Erythroblast (primary cell): ENCODE results near the gene THSD4.

ENCODE experiments used
- GATA1 ChIP-seq: IDR thresholded peaks from 2 replicates; pipeline ENCODE4 v1.6.1; 2011; ENCODE audit warnings: low read depth, mild to moderate bottlenecking, control low read depth, low read length, moderate library complexity
- POLR2A ChIP-seq: IDR thresholded peaks from 2 replicates; pipeline ENCODE4 v1.6.1; 2011; ENCODE audit warnings: mild to moderate bottlenecking, low read length

DNA sequence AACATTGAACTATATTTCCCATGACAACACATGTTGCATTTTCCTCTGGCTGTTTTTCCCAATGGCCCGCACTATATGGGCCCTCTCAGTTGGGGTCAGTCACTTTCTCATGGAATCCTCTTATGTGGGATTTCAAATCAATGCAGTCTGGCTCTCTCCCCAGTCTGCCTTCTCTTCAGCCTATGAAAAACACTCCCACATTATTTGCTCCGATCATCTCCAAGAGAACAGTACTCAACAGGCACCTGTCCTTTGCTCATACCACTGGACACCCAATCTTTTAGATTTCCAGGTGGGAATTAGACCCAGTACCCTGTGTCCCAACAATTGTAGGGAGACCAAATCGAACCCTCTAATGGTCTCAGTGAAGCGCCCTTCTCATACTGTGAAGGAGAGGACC, 251.3 kb downstream of the THSD4 start:
- TF ChIP-seq POLR2A (no peak), GATA1 (no peak)
